ENCODE measurements around the gene SLC4A4. TPM values are rescaled to one million over a fixed set of nuclear protein-coding genes. Genes with fewer than 3 reads are reported as not detected.

Gene SLC4A4
- total and polyA plus RNA-seq, 10 of the 15 experiments (the other 5 are each of a cell fraction or from before 2014, with no cell fraction given), result 0.05 to 0.44 (median 0.18) TPM

- TF ChIP-seq CEBPB (IDR thresholded peaks at IDR 0.05; ENCODE audit: borderline replicate concordance in 1 of 2, low read depth in 2 of 2, low read length in 2 of 2), result no peak
- TF ChIP-seq STAT3 (IDR thresholded peaks at IDR 0.05; ENCODE audit: low read depth, low read length), result no peak
- no peak for TF ChIP-seq ATF3 (IDR thresholded peaks at IDR 0.05; ENCODE audit: borderline replicate concordance, extremely low read depth, low read depth, low read length)
- no peak for TF ChIP-seq PML (IDR thresholded peaks at IDR 0.05; ENCODE audit: low read length)
- TF ChIP-seq ZNF207 (IDR thresholded peaks at IDR 0.05; ENCODE audit: borderline replicate concordance), result no peak
Observed at GRCh38 chr4:71429962-71430361, 91.1 kb downstream of the SLC4A4 start (continued).

- Histone ChIP-seq H3K4me2 (ENCODE audit: control insufficient read depth, insufficient read depth) (no peak overlapping the region), H3K79me2 (ENCODE audit: control insufficient read depth, insufficient read depth, low read length) (no peaks in the 10 kb centered on the region), H3K27me3 (replicated peaks in 1 of 2; ENCODE audit: control insufficient read depth in 2 of 2, insufficient read depth in 2 of 2, low read length in 1 of 2) (no peaks in the 10 kb centered on the region; a peak in 1 of 4 replicates), H3K4me3 (no peak overlapping the region), H3K9me3 (replicated peaks; ENCODE audit: control insufficient read depth, insufficient read depth, low read length) (no peaks in the 10 kb centered on the region), H3K36me3 (ENCODE audit: control insufficient read depth in 2 of 2, insufficient read depth in 2 of 2, low read length in 1 of 2) (no peaks in the 10 kb centered on the region), H4K20me1 (ENCODE audit: control insufficient read depth, insufficient read depth) (no peaks in the 10 kb centered on the region), H3K27ac (ENCODE audit: control insufficient read depth, insufficient read depth) (no peak overlapping the region), H3K9ac (ENCODE audit: control insufficient read depth, insufficient read depth, low read length) (no peak overlapping the region), H2AFZ (ENCODE audit: control insufficient read depth, low read depth, low read length) (no peak overlapping the region), H3K4me1 (ENCODE audit: control insufficient read depth, insufficient read depth, low read length) (no peaks in the 10 kb centered on the region)
- intact Hi-C loops (cut with micrococcal nuclease; ENCODE audit: unreplicated experiment), result no loop called here
- ChIA-PET RAD21 (ENCODE audit: unreplicated experiment) (no interaction called here), SMC1A (ENCODE audit: uncharacterized antibody, unreplicated experiment) (no interaction called here), CTCF (no interaction called here), POLR2A (no interaction called here)
- TF ChIP-seq POU2F2 (IDR thresholded peaks at IDR 0.05; ENCODE audit: borderline replicate concordance, low read depth, low read length) (no peak), NBN (IDR thresholded peaks at IDR 0.05) (no peak), SMAD1 (IDR thresholded peaks at IDR 0.05; ENCODE audit: low read depth, partially characterized antibody) (no peak), ZNF687 (IDR thresholded peaks at IDR 0.05) (no peak), MTA2 (IDR thresholded peaks at IDR 0.05; ENCODE audit: low read depth) (no peak), NFIC (IDR thresholded peaks at IDR 0.05; ENCODE audit: low read depth, low read length) (no peak), CBFB (IDR thresholded peaks at IDR 0.05; ENCODE audit: low read depth) (no peak), NRF1 (conservative IDR thresholded peaks at IDR 0.05; ENCODE audit: low read depth, low read length) (no peak), EED (IDR thresholded peaks at IDR 0.05; ENCODE audit: low read depth) (no peak), E2F8 (IDR thresholded peaks at IDR 0.05; ENCODE audit: low read depth, partially characterized antibody) (no peak), RAD21 (IDR thresholded peaks at IDR 0.05; ENCODE audit: insufficient read depth, low read depth, low read length) (no peak), SRF (IDR thresholded peaks at IDR 0.05; ENCODE audit: low read depth in 2 of 2, low read length in 2 of 2) (no peak), ZNF622 (IDR thresholded peaks at IDR 0.05) (no peak)
- DNase-seq (ENCODE audit: low read depth, low spot score) (no peak), FAIRE-seq (no peak), ATAC-seq (no peak)
- BruUV-seq (replicated peaks), result no TSS peak
- WGBS (ENCODE audit: insufficient coverage, insufficient replicate concordance, low lambda C conversion rate, missing lambda C conversion rate), result 17% methylated on average over 2 of the region's 2 CpGs
- in situ Hi-C loops (cut with MboI), result no loop called here
Observed at GRCh38 chr4:71430609-71431008, 91.8 kb downstream of the SLC4A4 start.

Data from GM12878 (cell line).